HL-60 (cell line): ENCODE data around the gene C5orf47.

Source experiments
- DNase-seq, 2 experiments: peaks; one replicate each; pipeline ENCODE4 v3.0.0-alpha.2; 2010 to 2020; ENCODE audit warnings: low read depth in 1 of 2, low spot score in 1 of 2
- H3K27ac ChIP-seq: fragments of 250-450 bp; sonication (Bioruptor Pico); replicated peaks from 2 replicates; pipeline ENCODE4 v1.5.1; 2020; ENCODE audit warnings: mild to moderate bottlenecking, moderate library complexity
- H3K27me3 ChIP-seq: fragments of 250-450 bp; sonication (Bioruptor Pico); 2 replicates; pipeline ENCODE4 v1.5.1; 2021; ENCODE audit warnings: mild to moderate bottlenecking, moderate library complexity; ENCODE audit not compliant: insufficient read depth, poor library complexity, severe bottlenecking
- H3K4me3 ChIP-seq: replicated peaks from 2 replicates; pipeline ENCODE4 v1.5.1; 2011; ENCODE audit warnings: mild to moderate bottlenecking, control low read depth, low read length; ENCODE audit not compliant: insufficient read depth
- GABPA ChIP-seq: IDR thresholded peaks from 2 replicates; pipeline ENCODE4 v1.6.1; 2012; ENCODE audit warnings: low read depth
- POLR2AphosphoS5 ChIP-seq: IDR thresholded peaks from 2 replicates; pipeline ENCODE4 v1.6.1; 2012; ENCODE audit warnings: low read depth
- SPI1 ChIP-seq: IDR thresholded peaks from 2 replicates; pipeline ENCODE4 v1.6.1; 2012; ENCODE audit warnings: low read depth, mild to moderate bottlenecking, borderline replicate concordance
- TF ChIP-seq, protein P1 (sequence below): IDR thresholded peaks from one replicate; pipeline ENCODE4 v1.5.1; 2011; ENCODE audit warnings: low read length, control low read depth, inconsistent platforms; ENCODE audit not compliant: insufficient read depth
- TF ChIP-seq, protein P2 (sequence below): IDR thresholded peaks from 2 replicates; pipeline ENCODE4 v1.6.1; 2012; ENCODE audit warnings: low read depth; ENCODE audit not compliant: insufficient replicate concordance

The C5orf47 gene

DNA sequence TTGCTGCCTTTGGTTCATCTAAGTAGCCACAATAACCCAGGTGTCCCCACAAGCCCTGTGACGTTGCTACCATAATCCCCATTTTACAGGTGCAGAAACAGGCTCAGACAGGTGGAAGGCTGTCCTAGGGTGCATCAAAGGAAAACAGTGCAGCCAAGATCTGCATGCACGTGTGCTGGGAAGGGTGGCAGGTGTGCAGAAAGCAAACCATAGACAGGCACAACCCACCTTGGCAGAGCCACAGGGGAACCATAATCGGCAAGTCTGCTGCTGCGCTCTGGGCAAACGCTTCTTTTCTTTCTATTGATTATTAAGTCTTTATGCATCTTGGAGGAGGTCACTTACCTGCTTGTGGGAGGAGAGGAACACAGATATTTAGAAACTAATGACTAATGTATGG lies 63.7 kb downstream of the C5orf47 start:
- no peak for TF ChIP-seq SPI1
- TF ChIP-seq, protein P1, sequence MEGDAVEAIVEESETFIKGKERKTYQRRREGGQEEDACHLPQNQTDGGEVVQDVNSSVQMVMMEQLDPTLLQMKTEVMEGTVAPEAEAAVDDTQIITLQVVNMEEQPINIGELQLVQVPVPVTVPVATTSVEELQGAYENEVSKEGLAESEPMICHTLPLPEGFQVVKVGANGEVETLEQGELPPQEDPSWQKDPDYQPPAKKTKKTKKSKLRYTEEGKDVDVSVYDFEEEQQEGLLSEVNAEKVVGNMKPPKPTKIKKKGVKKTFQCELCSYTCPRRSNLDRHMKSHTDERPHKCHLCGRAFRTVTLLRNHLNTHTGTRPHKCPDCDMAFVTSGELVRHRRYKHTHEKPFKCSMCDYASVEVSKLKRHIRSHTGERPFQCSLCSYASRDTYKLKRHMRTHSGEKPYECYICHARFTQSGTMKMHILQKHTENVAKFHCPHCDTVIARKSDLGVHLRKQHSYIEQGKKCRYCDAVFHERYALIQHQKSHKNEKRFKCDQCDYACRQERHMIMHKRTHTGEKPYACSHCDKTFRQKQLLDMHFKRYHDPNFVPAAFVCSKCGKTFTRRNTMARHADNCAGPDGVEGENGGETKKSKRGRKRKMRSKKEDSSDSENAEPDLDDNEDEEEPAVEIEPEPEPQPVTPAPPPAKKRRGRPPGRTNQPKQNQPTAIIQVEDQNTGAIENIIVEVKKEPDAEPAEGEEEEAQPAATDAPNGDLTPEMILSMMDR = no peak
- TF ChIP-seq, protein P2, sequence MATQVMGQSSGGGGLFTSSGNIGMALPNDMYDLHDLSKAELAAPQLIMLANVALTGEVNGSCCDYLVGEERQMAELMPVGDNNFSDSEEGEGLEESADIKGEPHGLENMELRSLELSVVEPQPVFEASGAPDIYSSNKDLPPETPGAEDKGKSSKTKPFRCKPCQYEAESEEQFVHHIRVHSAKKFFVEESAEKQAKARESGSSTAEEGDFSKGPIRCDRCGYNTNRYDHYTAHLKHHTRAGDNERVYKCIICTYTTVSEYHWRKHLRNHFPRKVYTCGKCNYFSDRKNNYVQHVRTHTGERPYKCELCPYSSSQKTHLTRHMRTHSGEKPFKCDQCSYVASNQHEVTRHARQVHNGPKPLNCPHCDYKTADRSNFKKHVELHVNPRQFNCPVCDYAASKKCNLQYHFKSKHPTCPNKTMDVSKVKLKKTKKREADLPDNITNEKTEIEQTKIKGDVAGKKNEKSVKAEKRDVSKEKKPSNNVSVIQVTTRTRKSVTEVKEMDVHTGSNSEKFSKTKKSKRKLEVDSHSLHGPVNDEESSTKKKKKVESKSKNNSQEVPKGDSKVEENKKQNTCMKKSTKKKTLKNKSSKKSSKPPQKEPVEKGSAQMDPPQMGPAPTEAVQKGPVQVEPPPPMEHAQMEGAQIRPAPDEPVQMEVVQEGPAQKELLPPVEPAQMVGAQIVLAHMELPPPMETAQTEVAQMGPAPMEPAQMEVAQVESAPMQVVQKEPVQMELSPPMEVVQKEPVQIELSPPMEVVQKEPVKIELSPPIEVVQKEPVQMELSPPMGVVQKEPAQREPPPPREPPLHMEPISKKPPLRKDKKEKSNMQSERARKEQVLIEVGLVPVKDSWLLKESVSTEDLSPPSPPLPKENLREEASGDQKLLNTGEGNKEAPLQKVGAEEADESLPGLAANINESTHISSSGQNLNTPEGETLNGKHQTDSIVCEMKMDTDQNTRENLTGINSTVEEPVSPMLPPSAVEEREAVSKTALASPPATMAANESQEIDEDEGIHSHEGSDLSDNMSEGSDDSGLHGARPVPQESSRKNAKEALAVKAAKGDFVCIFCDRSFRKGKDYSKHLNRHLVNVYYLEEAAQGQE = no peak
- TF ChIP-seq POLR2AphosphoS5 = no peak
- TF ChIP-seq GABPA = no peak
- H3K27ac ChIP-seq = no peak overlapping the region
- no peaks in the 10 kb centered on the region for H3K27me3 ChIP-seq
- no peak overlapping the region for H3K4me3 ChIP-seq
- DNase-seq = no peak

DNA sequence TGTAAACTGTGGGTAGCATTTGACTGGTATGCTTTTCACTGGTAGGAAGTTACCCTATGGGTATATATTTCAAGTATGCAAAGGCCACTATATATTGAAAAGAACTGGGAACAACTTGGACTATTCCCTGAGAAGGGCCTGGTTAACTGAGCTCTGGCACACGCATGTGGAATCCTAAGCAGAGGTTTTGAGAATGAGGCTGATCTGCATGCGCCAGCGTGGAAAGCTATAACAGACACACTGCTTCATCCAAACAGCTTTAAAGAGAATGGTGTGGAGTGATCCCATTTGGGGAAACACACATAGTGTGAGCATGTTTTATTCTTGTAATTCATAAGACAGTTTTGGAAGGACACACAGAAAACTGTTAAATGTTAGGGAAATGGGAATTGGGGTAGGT lies 64.9 kb downstream of the C5orf47 start:
- H3K27me3 ChIP-seq = no peaks in the 10 kb centered on the region
- no peak overlapping the region for H3K27ac ChIP-seq
- no peak for DNase-seq
- no peak overlapping the region for H3K4me3 ChIP-seq
- TF ChIP-seq POLR2AphosphoS5 = no peak
- TF ChIP-seq GABPA = no peak
- TF ChIP-seq, protein P1 = no peak
- no peak for TF ChIP-seq SPI1
- TF ChIP-seq, protein P2 = no peak
